Right lobe of liver (tissue), 4 donors: ENCODE results near the gene SLC26A3.

Source experiments
- CTCF ChIP-seq, 4 donors: fragments of 200-600 bp in 3 of 4; fragments of 450-650 bp in 1 of 4; IDR thresholded peaks; one replicate each; pipeline versions ENCODE4 v1.5.1 to v1.8.0; 2016 to 2022; ENCODE audit warnings: antibody characterized with exemption in 4 of 4, mild to moderate bottlenecking in 2 of 4
- POLR2A ChIP-seq: fragments of 450-650 bp; IDR thresholded peaks from one replicate; pipeline ENCODE4 v1.6.1; 2017; ENCODE audit warnings: antibody characterized with exemption, mild to moderate bottlenecking
- donor health status: DM: no; HTN: no; CAD: no.
- donor health status: DM: no; HTN: no; CAD: no.
- donor health status: DM: no; HTN: yes; CAD: no.

- TF ChIP-seq CTCF (IDR thresholded peaks at IDR 0.05) (peak; percentile 71 to 79 (median 74)), POLR2A (no peak)
Measured at GRCh38 chr7:107725138-107725740, 77.8 kb downstream of the SLC26A3 start.
